Neural crest cell (in vitro differentiated cells): ENCODE data around the gene TEX264. TPM values are rescaled to one million over a fixed set of nuclear protein-coding genes. Genes with fewer than 3 reads are reported as not detected.

Experiments
- DNase-seq: peaks from one replicate; pipeline ENCODE4 v3.0.0; 2021; ENCODE audit warnings: low read depth, mixed read lengths, low spot score
- H3K27ac Mint-ChIP-seq: one replicate; pipeline ENCODE4 v1.8.0; 2021; ENCODE audit warnings: mild to moderate bottlenecking, mixed read lengths; ENCODE audit not compliant: unreplicated experiment
- H3K27me3 Mint-ChIP-seq: 2 replicates; pipeline ENCODE4 v1.8.0; 2021; ENCODE audit warnings: low read depth, mild to moderate bottlenecking, mixed read lengths
- H3K36me3 Mint-ChIP-seq: 2 replicates; pipeline ENCODE4 v1.8.0; 2021; ENCODE audit warnings: low read depth, mild to moderate bottlenecking, mixed read lengths
- H3K4me1 Mint-ChIP-seq: 2 replicates; pipeline ENCODE4 v1.8.0; 2021; ENCODE audit warnings: mixed read lengths
- H3K4me3 Mint-ChIP-seq: one replicate; pipeline ENCODE4 v1.8.0; 2021; ENCODE audit warnings: mild to moderate bottlenecking, mixed read lengths
- H3K9me3 Mint-ChIP-seq: 2 replicates; pipeline ENCODE4 v1.8.0; 2021; ENCODE audit warnings: mixed read lengths
- CTCF ChIP-seq: fragments of 200-600 bp; sonication (generic); conservative IDR thresholded peaks from 2 replicates; pipeline ENCODE4 v1.5.0; 2021; ENCODE audit warnings: antibody characterized with exemption, mild to moderate bottlenecking
- total RNA-seq: library from RNA; stranded (reverse); gene quantifications from 2 replicates; pipeline ENCODE4 v1.2.1, GENCODE V29; 2021

The TEX264 gene
- total RNA-seq, 1 donor from 2014 or later: 23.2 TPM

- no peak for TF ChIP-seq CTCF
- Mint-ChIP-seq H3K4me3 (no peak overlapping the region), H3K9me3 (no peaks in the 10 kb centered on the region), H3K27me3 (peaks cover 21% of the 10 kb centered on the region), H3K36me3 (no peaks in the 10 kb centered on the region), H3K27ac (no peak overlapping the region), H3K4me1 (peaks cover 35% of the 10 kb centered on the region)
- DNase-seq: no peak
Measured at GRCh38 chr3:51706021-51706485, 35.0 kb downstream of the TEX264 start.

- peak within 1 kb of the TSS; percentile 50 for H3K27ac Mint-ChIP-seq
- H3K27me3 Mint-ChIP-seq: peaks cover 21% of the 10 kb centered on the region
- H3K4me3 Mint-ChIP-seq: peak within 1 kb of the TSS; percentile 87
Measured at GRCh38 chr3:51706788-51707731, 36.0 kb downstream of the TEX264 start, which contains the start of gene GRM2. Gene GRM2, plus strand, starts transcription at chr3:51707068. Its CDS starts 1,916 bp downstream, at chr3:51708984.

GRCh38 chr3:51708216-51708845 lies 37.3 kb downstream of the TEX264 start:
- no peak for DNase-seq
- peak overlapping the region; percentile 87 for H3K4me3 Mint-ChIP-seq
- no peak overlapping the region for H3K27ac Mint-ChIP-seq
- peaks cover 21% of the 10 kb centered on the region for H3K27me3 Mint-ChIP-seq
- peaks cover 26% of the 10 kb centered on the region for H3K4me1 Mint-ChIP-seq
- no peaks in the 10 kb centered on the region for H3K9me3 Mint-ChIP-seq
- no peak for TF ChIP-seq CTCF
- no peaks in the 10 kb centered on the region for H3K36me3 Mint-ChIP-seq

More at GRCh38 chr3:51706788-51707731, 36.0 kb downstream of the TEX264 start, which contains the start of gene GRM2:
- Mint-ChIP-seq H3K9me3 (no peaks in the 10 kb centered on the region), H3K4me1 (peaks cover 35% of the 10 kb centered on the region), H3K36me3 (no peaks in the 10 kb centered on the region)
- TF ChIP-seq CTCF: no peak
- peak; percentile 85 for DNase-seq

- Mint-ChIP-seq H3K4me1 (peaks cover 21% of the 10 kb centered on the region), H3K9me3 (no peaks in the 10 kb centered on the region), H3K36me3 (no peaks in the 10 kb centered on the region), H3K4me3 (peak overlapping the region; percentile 4), H3K27me3 (peaks cover 21% of the 10 kb centered on the region), H3K27ac (no peak overlapping the region)
- no peak for TF ChIP-seq CTCF
- DNase-seq: no peak
Measured at GRCh38 chr3:51709004-51709420, 38.0 kb downstream of the TEX264 start.

GRCh38 chr3:51709675-51710074 lies 38.6 kb downstream of the TEX264 start:
- Mint-ChIP-seq H3K4me3 (no peak overlapping the region), H3K9me3 (no peaks in the 10 kb centered on the region), H3K27ac (no peak overlapping the region), H3K4me1 (peaks cover 14% of the 10 kb centered on the region), H3K27me3 (peaks cover 21% of the 10 kb centered on the region), H3K36me3 (no peaks in the 10 kb centered on the region)
- TF ChIP-seq CTCF: no peak
- DNase-seq: no peak
